GM12892 (cell line): ENCODE results near the gene LACRT.

Experiments
- DNase-seq: peaks from one replicate; pipeline ENCODE4 v3.0.0; 2011; ENCODE audit not compliant: insufficient read length
- FAIRE-seq: peaks from 2 replicates; lab custom pipeline; 2011; peaks lifted over from hg19 to GRCh38; lab: Jason Lieb, UNC
- POLR2A ChIP-seq: IDR thresholded peaks from 2 replicates; pipeline ENCODE4 v1.6.1; 2011; ENCODE audit warnings: low read depth, low read length, control low read depth
- POLR2AphosphoS5 ChIP-seq: IDR thresholded peaks from 2 replicates; pipeline ENCODE4 v1.6.1; 2011; ENCODE audit warnings: low read depth, low read length, control low read depth
- TAF1 ChIP-seq: IDR thresholded peaks from 2 replicates; pipeline ENCODE4 v1.6.1; 2011; ENCODE audit warnings: low read depth, mild to moderate bottlenecking, control low read depth, low read length, borderline replicate concordance

Gene LACRT

DNA sequence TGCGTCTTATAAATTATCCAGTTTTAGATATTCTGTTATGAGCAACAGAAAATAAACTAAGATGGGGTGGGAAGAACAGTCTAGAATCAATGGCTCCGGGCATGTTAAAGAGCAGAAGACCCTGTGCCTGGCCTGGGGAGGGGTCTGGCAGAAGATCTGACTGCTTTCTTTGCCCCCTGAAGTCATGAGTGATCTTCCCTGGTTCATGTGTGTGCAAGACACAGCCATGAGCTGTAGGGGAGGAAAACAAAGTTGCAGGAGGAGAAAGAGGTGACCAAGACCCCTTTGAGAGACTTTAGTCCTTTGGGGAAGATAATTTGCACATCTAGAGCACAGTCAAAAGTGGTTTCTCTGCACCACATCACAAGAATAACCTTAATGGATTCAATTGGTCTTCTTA is 4.8 kb downstream of the LACRT start:
- TF ChIP-seq TAF1 (no peak), POLR2AphosphoS5 (no peak), POLR2A (no peak)
- FAIRE-seq: no peak
- DNase-seq: no peak

DNA sequence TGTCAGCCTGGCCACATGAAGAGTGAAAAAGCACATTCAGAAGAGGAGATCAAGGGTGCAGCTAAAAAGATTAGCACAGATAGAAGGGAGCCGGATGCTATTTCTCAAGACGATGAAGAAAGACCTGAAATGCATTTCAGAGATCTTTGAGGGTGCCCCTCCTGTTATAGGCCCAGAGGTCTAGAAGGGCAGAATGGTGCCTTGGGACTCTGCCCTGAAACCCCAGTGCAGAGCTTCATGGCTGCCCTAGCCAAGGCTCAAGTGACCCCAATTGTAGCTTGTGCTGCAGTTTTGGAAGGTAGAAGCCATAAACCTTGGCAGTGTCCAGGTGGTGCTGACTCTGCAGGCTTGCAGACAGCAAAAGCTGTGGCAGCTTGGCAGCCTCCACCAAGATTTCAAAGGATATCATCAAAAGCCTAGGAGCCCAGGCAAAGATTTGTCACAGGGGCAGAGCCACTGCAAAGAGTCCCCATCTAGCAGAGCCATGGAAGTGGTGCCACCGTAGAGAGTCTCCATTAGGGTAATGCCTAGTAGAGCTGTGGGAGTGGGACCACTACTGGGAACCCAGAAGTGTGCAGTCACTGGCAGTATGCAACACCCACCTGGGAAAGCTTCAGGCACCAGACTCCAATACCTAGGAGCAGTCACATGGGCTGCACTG is 6.4 kb downstream of the LACRT start:
- FAIRE-seq (no peak), DNase-seq (no peak)
- no peak for TF ChIP-seq POLR2A
- TF ChIP-seq POLR2AphosphoS5: no peak
- TF ChIP-seq TAF1: no peak

DNA sequence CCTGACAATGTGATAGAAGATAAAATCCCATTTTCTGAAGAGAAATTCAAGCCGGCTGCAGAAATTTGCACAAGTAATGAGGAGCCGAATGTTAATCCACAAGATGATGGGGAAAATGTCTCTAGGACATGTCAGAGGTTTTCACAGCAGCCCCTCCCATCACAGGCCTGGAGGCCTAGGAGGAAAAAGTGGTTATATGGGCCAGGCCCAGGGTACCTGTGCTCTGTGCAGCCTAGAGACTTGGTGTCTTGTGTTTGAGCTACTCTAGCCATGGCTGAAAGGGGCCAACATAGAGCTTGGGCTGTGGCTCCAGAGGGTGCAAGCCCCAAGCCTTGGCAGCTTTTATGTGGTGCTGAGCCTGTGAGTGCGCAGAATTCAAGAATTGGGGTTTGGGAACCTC is 7.4 kb downstream of the LACRT start:
- FAIRE-seq: no peak
- DNase-seq: no peak
- TF ChIP-seq TAF1: no peak
- no peak for TF ChIP-seq POLR2AphosphoS5
- TF ChIP-seq POLR2A: no peak

DNA sequence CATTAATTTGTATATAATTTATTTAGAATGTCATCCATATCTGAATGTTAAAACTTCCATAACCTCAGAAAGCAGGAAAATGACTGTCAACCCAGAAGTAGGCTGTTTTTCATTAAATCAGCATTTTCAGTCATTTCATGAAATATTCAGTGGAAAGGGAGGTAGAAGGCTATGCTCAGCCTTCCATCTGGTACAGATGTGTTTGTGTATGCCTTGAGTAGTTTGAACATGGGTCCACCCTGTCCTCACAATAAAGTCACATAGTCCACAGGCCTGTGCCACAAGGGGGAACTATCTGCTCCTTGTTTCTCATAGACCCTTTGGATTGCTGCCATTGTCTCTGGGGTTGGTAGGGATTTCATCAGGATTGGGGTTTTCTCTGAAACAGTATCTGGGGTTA is 9.1 kb downstream of the LACRT start:
- DNase-seq (no peak), FAIRE-seq (no peak)
- TF ChIP-seq POLR2AphosphoS5 (no peak), POLR2A (no peak), TAF1 (no peak)

DNA sequence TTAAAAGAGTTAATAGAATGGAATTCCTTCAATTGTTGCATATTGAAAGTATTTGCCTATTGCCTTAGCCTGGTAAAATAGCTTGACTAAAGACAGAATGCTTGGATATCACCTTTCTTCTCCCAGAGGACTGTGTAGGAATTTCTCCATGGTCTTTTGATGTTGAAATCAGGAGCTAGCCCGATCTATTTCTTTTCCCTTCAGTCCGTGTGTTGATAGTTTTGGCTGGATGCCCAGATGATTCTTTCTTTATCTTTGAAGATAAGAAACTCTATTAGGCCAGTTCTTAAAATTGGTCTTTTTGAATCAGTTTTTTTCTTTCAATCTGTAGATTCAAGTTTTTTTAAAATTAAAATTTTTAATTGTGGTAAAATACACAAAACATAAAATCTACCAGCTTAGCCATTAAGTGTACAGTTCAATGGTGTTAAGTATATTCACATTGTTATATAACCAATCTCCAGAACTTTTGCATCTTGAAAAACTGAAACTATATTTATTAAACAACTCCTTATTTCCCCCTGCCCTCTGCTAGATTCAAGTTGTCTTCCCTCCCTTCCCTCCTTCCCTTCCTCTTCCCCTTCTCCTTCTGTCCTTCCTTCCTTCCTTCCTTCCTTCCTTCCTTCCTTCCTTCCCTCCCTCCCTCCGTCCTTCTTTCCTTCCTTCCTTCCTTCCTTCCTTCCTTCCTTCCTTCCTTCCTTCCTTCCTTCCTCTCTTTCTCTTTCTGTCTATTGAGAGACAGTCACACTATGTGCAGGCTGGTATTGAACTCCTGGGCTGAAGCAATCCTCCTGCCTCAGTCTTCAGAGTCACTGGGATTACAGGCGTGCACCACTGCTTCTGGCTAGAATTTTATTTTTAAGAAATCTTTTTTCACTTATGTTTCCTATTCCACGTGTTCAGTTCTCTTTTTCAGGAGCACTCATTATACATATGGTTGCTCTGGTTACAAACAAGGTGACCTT is 10.1 kb downstream of the LACRT start:
- FAIRE-seq (no peak), DNase-seq (no peak)
- no peak for TF ChIP-seq TAF1
- TF ChIP-seq POLR2AphosphoS5: no peak
- TF ChIP-seq POLR2A: no peak

DNA sequence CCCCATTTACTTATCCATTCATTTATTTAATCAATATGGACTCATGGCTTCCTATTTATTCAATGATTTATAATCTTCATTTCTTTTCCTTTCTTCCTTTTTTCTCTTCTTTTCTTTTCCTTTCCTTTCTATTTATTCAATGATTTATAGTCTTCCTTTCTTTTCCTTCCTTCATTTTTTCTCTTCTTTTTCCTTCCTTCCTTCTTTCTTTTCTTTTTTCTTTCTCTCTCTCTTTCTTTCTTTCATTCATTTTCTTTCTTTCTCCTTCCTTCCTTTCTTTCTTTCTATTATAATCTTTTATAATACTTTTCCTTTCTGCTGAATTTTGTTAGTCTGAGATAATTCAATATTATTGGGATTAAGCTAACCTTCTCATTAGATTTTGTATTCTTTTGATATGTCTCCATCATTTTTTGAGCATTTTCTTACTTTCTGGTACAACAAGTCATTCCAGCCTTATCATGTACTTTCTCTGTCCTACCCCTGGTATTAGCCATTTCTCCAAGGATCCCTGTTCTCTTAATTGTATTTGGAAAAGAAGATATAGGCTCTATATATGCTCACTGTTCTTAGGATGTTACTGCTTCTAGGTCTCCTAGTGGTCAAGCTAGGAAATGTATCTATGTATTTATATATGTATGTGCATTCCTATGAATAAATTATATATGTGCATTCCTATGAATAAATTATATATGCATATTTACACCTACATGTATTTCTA is 12.1 kb downstream of the LACRT start:
- FAIRE-seq: no peak

DNA sequence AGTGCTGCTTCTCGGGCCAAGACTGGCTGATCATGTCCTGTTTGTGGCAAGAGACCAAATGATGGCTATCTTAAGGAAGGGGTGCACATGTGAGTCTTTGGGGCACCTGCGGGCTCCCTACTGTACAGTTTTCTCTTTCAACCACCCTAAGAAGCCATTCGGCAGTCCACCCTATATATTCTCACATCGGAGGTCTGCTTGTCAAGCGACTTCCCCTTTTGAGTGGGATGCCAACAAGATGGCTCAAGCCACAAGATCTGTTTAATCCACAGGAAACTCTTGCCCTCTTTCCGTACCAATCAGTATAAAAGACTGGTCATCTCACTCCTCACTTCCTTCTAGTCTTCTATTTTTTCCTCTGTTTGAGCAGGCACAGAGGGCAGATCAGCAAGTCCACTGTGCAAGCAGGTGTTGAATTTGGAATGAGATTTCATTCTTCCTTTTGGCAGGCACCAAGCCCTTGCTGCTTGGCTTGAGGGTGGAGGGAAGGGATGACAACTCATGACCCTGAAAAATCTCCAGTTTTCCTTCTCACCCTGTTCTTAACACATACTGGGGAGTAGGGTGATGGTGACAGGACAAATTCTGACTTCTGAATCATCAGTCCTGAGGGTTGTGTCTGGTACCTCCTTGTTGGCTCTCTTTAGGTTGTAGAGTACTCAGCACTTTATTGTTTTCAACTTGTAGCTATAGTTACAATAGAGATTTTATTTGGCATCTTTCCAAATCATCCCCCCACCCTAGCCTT is 17.6 kb downstream of the LACRT start:
- no peak for TF ChIP-seq POLR2A
- TF ChIP-seq TAF1: no peak
- TF ChIP-seq POLR2AphosphoS5: no peak
- no peak for FAIRE-seq
- no peak for DNase-seq

More for the DNA sequence above, 12.1 kb downstream of the LACRT start:
- TF ChIP-seq TAF1 (no peak), POLR2A (no peak), POLR2AphosphoS5 (no peak)
- DNase-seq: no peak

DNA sequence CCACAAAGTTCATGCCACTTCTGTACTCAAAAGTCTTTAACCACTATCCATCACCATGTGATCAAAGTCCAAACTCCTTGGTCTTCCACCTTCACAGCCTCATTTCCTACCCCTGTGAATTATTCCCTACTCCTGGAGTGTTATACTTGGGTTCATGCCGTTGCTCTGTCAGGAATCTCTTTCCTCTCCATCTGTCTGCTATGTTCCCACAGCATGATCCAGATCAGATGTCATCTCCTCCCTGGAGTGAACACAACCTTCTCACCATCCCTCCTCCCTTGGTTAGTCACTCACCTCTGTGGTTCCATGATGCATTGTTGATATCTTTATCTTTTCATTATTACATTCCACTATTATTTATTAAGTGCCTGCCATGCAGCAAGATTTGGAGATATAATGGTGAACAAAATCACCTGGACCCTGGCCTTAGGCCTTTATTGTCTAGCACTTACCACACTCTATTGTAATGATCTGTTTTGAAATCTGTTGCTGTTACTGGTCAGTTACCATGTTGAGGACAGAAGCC is 22.4 kb downstream of the LACRT start:
- DNase-seq (no peak), FAIRE-seq (no peak)
- TF ChIP-seq TAF1 (no peak), POLR2A (no peak), POLR2AphosphoS5 (no peak)

DNA sequence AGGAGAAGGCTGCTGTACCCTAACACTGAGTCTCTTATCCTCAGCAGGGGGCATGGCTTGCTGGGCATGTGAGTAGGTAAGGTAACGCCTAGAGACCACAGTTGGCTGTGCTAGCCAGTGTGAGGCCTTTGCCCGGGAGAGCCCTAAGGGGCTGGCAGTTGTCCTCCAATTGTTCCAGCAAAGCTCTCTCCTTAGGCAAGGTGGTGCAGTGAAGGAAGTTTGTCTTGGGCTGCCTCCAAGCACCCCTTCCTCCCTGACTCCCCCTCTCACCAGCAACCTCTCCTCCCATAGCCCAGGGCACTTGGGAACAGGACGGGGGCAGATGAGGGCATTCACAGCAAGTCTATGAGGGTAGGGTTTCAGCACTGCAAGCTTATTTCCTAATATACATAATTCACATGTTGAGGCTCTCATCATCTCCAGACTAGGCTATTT is 23.0 kb downstream of the LACRT start:
- no peak for FAIRE-seq
- DNase-seq: no peak
- TF ChIP-seq POLR2AphosphoS5: no peak
- no peak for TF ChIP-seq TAF1
- TF ChIP-seq POLR2A: no peak

DNA sequence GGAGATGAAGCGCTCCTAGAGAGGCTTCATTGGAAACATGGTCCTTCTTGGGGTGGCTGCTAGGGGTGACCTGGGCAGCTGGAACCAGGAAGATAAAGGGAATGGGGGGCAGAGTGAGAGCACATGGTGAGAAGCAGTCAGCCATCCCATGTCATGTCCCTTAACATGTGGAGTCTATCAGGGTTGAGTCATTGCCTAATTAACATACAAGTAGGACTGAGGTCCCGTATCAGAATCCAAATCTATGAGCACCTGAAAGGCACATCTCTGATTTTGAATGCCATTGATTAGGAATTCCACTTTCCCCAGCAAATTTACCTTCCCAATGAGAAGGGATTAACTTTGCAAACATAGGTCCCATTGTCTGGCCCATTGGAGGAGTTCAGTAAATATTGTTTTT is 25.9 kb downstream of the LACRT start:
- DNase-seq (no peak), FAIRE-seq (no peak)
- no peak for TF ChIP-seq TAF1
- TF ChIP-seq POLR2A: no peak
- TF ChIP-seq POLR2AphosphoS5: no peak
